GM12891 (cell line): ENCODE results near the gene SLAMF6.

Experiments used
- POLR2A ChIP-seq: IDR thresholded peaks from 2 replicates; pipeline ENCODE4 v1.6.1; 2011; ENCODE audit warnings: low read depth, low read length, control low read depth
- POLR2AphosphoS5 ChIP-seq: IDR thresholded peaks from 2 replicates; pipeline ENCODE4 v1.6.1; 2011; ENCODE audit warnings: low read depth, low read length, control low read depth
- SPI1 ChIP-seq: IDR thresholded peaks from 2 replicates; pipeline ENCODE4 v1.6.1; 2011; ENCODE audit warnings: low read depth, low read length, control low read depth

DNA sequence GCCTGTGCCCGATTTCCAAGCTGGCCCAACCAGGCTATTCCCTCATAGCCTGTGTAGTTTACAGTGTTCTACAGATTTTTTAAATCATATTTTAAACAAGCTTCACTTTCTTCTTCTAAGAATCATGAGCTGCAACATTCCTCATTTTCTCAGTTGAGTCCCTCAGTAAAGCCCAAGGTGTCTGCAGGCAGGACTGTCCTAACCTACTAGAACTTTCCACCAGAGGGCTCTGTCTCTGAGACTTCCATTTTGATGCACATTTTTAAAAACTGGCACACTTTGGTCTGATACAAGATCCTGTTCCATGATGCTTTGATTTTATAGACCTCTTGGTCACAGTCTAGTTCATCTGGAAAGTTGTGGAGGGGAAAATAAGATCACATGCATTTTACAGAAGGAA lies 21.6 kb upstream of the SLAMF6 start:
- TF ChIP-seq POLR2A, result no peak
- TF ChIP-seq SPI1, result no peak
- no peak for TF ChIP-seq POLR2AphosphoS5
